GM20000 (cell line): ENCODE data around the gene KIF4A.

Source experiments
- DNase-seq: peaks from one replicate; pipeline ENCODE4 v3.0.0; 2012; ENCODE audit warnings: low spot score
- TF ChIP-seq, protein P1 (sequence below): IDR thresholded peaks from 2 replicates; pipeline ENCODE4 v1.5.1; 2012; ENCODE audit warnings: mild to moderate bottlenecking, control low read depth; ENCODE audit errors: extremely low read depth, missing control alignments

Gene KIF4A

DNA sequence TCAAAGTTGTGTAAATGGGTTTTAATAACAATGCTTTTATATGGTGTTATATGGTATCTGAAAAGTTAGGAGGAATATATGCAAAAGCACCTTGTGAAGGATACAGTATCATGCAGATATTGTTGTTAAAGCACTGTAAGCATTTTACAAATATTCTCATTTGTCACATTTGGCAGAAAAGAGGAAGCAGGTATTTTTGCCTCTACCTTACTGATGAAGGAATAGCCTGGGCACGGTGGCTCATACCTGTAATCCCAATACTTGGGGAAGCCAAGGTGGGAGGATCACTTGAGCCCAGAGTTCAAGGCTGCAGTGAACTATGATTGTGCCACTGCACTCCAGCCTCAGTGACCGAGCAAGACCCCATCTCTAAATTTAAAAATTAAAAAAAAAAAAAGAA is 121.0 kb downstream of the KIF4A start:
- DNase-seq, result no peak
- TF ChIP-seq, protein P1, sequence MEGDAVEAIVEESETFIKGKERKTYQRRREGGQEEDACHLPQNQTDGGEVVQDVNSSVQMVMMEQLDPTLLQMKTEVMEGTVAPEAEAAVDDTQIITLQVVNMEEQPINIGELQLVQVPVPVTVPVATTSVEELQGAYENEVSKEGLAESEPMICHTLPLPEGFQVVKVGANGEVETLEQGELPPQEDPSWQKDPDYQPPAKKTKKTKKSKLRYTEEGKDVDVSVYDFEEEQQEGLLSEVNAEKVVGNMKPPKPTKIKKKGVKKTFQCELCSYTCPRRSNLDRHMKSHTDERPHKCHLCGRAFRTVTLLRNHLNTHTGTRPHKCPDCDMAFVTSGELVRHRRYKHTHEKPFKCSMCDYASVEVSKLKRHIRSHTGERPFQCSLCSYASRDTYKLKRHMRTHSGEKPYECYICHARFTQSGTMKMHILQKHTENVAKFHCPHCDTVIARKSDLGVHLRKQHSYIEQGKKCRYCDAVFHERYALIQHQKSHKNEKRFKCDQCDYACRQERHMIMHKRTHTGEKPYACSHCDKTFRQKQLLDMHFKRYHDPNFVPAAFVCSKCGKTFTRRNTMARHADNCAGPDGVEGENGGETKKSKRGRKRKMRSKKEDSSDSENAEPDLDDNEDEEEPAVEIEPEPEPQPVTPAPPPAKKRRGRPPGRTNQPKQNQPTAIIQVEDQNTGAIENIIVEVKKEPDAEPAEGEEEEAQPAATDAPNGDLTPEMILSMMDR, result no peak

DNA sequence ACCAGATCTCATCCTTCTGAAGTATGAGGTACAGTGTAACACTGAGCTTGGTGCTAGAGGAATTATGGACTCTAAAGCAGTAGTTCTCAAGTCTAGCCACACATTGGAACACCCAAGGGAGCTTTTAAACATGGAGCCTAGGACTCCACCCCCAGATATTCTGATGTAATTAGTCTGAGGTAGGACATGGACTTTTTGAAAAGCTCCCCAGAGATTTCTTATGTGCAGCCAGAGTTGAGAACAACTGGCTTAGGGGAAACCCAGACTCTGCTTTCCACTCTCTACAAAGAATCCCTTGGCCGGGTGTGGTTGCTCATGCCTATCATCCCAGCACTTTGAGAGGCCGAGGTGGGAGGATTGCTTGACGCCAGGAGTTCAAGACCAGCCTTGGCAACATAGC is 121.6 kb downstream of the KIF4A start:
- TF ChIP-seq, protein P1, result no peak
- DNase-seq, result no peak

DNA sequence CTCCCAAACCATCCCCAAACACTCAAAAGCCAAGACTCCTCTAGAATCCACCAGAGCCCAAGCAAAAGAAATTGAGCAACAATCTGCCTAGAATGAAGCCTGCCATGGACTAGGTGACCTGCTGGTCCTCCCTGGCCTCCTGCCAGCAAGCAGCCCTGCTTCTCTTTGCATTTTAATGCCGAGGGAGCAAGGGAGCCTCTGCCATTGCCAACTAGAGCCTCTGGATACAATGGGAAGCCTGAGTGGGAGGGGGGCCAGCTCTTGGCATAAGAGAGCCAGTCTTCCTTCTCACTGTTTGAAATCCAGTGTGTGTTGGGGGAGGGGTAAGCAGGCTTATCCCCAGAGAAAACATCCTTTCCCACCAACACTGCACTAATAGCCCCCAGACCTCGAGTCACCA is 131.7 kb downstream of the KIF4A start:
- DNase-seq, result no peak
- TF ChIP-seq, protein P1, result no peak

DNA sequence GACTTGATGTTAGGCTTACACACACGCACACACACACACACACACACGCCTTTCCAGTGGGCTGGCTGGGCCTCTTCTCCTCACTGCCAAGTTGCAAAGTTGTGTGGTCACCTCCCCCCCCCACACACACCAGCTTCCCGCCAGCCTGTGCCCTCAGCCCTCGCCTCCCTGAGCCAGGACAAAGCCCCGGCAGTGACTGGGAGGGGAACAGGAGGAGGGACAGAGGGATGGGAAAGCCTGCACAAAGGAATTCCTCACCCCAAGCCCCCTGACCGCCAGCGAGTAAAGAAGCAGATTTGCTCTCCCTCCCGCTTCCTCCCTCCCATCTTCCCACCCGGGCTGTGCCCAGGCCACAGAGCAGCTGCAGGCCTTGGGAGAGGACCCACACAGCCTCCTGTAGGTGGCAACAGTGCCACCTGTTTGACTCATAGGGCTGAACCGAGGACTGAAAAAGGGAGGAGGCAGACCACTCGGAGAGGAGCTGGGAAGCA is 133.0 kb downstream of the KIF4A start, which contains the start of gene GDPD2:
TSS of gene GDPD2 (plus strand) at position 464 of the 491 bp plus-strand sequence. CDS start 1,671 bp downstream, outside the sequence.
- DNase-seq, result no peak
- TF ChIP-seq, protein P1, result no peak

DNA sequence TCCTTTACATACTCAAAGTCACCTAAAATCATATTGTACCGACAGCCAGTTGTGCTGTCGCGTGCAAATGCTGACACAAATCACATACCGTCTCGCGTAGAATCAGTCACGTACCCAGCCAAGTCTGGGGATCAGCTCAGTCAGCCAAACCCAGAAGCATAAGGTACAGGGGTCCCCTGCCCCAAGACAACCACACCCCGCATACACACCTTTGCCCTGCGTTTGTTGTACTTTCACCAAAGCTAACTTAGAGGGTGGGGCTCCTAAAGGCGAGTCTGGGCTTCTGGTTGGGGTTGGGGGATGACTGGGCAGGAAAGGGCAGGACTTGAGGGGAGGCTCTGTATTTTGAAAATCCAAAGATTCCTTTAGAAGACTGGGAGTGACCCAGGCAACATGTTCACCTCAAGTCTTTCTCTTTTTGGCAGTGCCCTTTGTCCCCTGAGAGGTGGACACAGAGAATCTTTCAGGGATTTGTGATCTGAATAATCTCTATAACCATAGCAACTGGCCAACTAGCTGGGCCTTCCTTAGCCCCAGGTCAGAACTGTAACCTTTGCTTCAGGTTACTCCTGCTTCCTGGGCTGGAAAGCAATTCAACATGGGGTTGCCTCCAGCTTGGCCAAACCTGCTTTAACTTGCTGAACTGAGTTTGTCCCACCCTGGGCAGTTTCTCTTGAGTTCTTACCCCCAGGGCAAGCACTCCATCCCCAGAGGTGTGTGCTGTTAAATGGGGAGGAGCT is 134.2 kb downstream of the KIF4A start:
- TF ChIP-seq, protein P1, result no peak
- no peak for DNase-seq

DNA sequence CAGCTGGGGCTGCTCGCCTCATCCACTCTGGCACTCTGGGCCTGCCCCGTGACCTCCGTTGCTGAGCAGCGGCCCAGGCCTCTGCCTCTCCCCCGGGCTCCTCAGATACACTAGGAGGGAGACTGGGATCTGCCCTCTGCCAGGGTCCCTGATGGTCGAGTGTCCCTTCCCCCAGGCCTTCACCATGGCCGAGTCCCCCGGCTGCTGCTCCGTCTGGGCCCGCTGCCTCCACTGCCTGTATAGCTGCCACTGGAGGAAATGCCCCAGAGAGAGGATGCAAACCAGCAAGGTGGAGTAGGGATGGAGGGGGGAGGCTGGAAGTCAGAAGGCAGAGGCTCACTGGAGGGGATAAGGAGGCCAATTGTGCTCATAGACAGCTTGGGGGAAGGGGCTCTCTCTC is 134.9 kb downstream of the KIF4A start:
- no peak for DNase-seq
- TF ChIP-seq, protein P1, result no peak

DNA sequence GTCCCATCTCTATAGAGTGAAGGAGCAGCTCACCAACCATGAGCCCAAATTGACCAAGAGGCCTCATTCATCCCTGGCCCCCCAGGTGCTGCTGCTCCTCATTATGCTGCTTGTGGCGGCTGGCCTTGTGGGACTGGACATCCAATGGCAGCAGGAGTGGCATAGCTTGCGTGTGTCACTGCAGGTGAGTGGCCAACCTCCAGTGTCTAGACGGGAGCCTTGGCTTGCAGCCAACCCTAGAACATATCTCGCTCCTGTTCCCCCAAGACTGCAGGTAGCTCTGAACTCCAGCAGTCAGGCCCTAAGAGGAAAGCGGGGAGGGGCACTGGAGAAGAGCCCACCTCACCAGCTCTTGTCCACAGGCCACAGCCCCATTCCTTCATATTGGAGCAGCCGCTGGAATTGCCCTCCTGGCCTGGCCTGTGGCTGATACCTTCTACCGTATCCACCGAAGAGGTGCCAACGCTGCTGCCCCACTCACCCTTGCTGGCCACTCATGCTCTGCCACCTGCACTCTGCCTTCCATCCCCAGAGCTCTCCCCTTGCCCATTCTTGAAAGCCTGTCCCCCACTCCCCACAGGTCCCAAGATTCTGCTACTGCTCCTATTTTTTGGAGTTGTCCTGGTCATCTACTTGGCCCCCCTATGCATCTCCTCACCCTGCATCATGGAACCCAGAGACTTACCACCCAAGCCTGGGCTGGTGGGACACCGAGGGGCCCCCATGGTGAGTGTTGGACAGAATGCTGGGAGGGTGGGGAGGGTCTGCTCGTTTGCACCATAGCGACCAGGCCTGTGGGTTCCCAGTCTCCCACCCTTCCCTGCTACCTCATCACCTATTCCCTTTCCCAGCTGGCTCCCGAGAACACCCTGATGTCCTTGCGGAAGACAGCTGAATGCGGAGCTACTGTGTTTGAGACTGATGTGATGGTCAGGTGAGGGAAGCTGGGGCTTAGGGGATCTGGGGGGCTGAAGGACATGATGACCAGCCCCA is 136.7 kb downstream of the KIF4A start:
- TF ChIP-seq, protein P1, result no peak

More for the DNA sequence above, 136.7 kb downstream of the KIF4A start:
- no peak for DNase-seq
